Activated B cell treated with CpG ODN at 0.5 μM for 24 hours (primary cell): ENCODE data around the gene FCRLB. TPM values are rescaled to one million over a fixed set of nuclear protein-coding genes. Genes with fewer than 3 reads are reported as not detected.
A peak's percentile ranks its signal among the peaks of the same experiment; 100 is the strongest.

Source experiments
- ATAC-seq: fragments of 200-7000 bp; cut with Tn5 transposase; one replicate; pipeline ENCODE4 v1.10.0; 2021; ENCODE audit warnings: low read depth, mild to moderate bottlenecking, moderate library complexity
- CTCF ChIA-PET: fragments of 350-600 bp; sonication (Branson Sonifier 250); formaldehyde crosslinking; loops from one replicate; lab custom pipeline; 2021; ENCODE audit warnings: antibody characterized with exemption; lab: Charles Lee
- POLR2A ChIA-PET: fragments of 350-600 bp; sonication (Branson Sonifier 250); formaldehyde crosslinking; loops from one replicate; lab custom pipeline; 2021; ENCODE audit warnings: antibody characterized with exemption; lab: Charles Lee
- DNase-seq: peaks from one replicate; pipeline ENCODE4 v3.0.0; 2022
- H3K27ac Mint-ChIP-seq: one replicate; pipeline ENCODE4 v1.8.0; 2020; ENCODE audit warnings: mixed read lengths
- H3K27me3 Mint-ChIP-seq: one replicate; pipeline ENCODE4 v1.8.0; 2021; ENCODE audit warnings: mixed read lengths
- H3K36me3 Mint-ChIP-seq: one replicate; pipeline ENCODE4 v1.8.0; 2021; ENCODE audit warnings: low read depth, mixed read lengths
- H3K4me1 Mint-ChIP-seq: one replicate; pipeline ENCODE4 v1.8.0; 2021; ENCODE audit warnings: mixed read lengths
- H3K4me3 Mint-ChIP-seq: one replicate; pipeline ENCODE4 v1.8.0; 2020; ENCODE audit warnings: mild to moderate bottlenecking, mixed read lengths
- H3K9me3 Mint-ChIP-seq: one replicate; pipeline ENCODE4 v1.8.0; 2020; ENCODE audit warnings: mixed read lengths
- intact Hi-C: fragments of 100-400 bp; cut with micrococcal nuclease; formaldehyde crosslinking; loops from one replicate; pipeline ENCODE4 v1.15.1; 2024
- total RNA-seq: library from RNA; stranded (reverse); gene quantifications from 2 replicates; pipeline ENCODE4 v1.2.3, GENCODE V29; 2022
- TF ChIP-seq, protein P1 (sequence below): fragments of 200-600 bp; IDR thresholded peaks from one replicate; pipeline ENCODE4 v1.8.0; 2022; ENCODE audit warnings: antibody characterized with exemption, mild to moderate bottlenecking

FCRLB gene
- total RNA-seq, 1 donor from 2014 or later: 2.1 TPM

DNA sequence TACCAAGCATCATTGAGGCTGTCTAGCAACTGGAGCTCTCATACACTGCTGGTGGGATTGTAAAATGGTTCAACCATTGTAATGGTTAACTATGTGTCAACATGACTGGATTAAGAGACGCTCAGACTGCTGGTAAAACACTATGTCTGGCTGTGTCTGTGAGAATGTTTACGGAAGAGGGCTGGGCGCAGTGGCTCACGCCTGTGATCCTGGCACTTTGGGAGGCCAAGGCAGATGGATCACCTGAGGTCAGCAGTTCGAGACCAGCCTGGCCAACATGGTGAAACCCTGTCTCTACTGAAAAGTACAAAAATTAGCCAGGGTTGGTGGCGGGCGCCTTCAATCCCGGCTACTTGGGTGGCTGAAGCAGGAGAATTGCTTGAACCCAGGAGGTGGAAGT lies 19.1 kb upstream of the FCRLB start:
- no peak overlapping the region for H3K27ac Mint-ChIP-seq
- H3K4me3 Mint-ChIP-seq: no peak overlapping the region
- no peak for DNase-seq
- POLR2A ChIA-PET: interaction anchor here (0.7 kb wide), 2 partner anchors 24 to 990 kb away, joined by 3 to 4 read pairs; no protein-coding TSS in a partner anchor
- H3K36me3 Mint-ChIP-seq: no peaks in the 10 kb centered on the region
- H3K4me1 Mint-ChIP-seq: peaks cover 2% of the 10 kb centered on the region
- intact Hi-C loops: loop anchor here (10.0 kb wide), 1 partner anchor 1497 kb away; the partner anchor contains the start of gene PEA15
- TF ChIP-seq, protein P1, sequence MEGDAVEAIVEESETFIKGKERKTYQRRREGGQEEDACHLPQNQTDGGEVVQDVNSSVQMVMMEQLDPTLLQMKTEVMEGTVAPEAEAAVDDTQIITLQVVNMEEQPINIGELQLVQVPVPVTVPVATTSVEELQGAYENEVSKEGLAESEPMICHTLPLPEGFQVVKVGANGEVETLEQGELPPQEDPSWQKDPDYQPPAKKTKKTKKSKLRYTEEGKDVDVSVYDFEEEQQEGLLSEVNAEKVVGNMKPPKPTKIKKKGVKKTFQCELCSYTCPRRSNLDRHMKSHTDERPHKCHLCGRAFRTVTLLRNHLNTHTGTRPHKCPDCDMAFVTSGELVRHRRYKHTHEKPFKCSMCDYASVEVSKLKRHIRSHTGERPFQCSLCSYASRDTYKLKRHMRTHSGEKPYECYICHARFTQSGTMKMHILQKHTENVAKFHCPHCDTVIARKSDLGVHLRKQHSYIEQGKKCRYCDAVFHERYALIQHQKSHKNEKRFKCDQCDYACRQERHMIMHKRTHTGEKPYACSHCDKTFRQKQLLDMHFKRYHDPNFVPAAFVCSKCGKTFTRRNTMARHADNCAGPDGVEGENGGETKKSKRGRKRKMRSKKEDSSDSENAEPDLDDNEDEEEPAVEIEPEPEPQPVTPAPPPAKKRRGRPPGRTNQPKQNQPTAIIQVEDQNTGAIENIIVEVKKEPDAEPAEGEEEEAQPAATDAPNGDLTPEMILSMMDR: no peak
- H3K27me3 Mint-ChIP-seq: no peaks in the 10 kb centered on the region
- ATAC-seq: no peak
- no peaks in the 10 kb centered on the region for H3K9me3 Mint-ChIP-seq
- CTCF ChIA-PET: no interaction called here

GRCh38 chr1:161705537-161705936 lies 15.8 kb upstream of the FCRLB start:
- peaks cover 17% of the 10 kb centered on the region for H3K4me1 Mint-ChIP-seq
- no peaks in the 10 kb centered on the region for H3K9me3 Mint-ChIP-seq
- H3K4me3 Mint-ChIP-seq: peak overlapping the region; percentile 73
- TF ChIP-seq, protein P1: no peak
- H3K27ac Mint-ChIP-seq: no peak overlapping the region
- H3K27me3 Mint-ChIP-seq: no peaks in the 10 kb centered on the region
- ChIA-PET CTCF (interaction anchor here (0.9 to 6.3 kb wide), 2 partner anchors 14 to 34 kb away, joined by 3 to 56 read pairs; no protein-coding TSS in a partner anchor), POLR2A (interaction anchor here (0.6 to 4.8 kb wide), 12 partner anchors 10 to 1794 kb away, joined by 3 to 143 read pairs (median 5); partner anchors contain the start of genes DUSP12 and FCRLB)
- peaks cover 13% of the 10 kb centered on the region for H3K36me3 Mint-ChIP-seq
- intact Hi-C loops: loop anchor here (1.0 to 10.0 kb wide), 5 partner anchors 14 to 1501 kb away; partner anchors contain the start of gene PEA15
- ATAC-seq (peak; percentile 80), DNase-seq (peak; percentile 48)

- Mint-ChIP-seq H3K36me3 (peaks cover 18% of the 10 kb centered on the region), H3K27ac (no peak overlapping the region), H3K4me1 (peaks cover 23% of the 10 kb centered on the region), H3K4me3 (no peak overlapping the region), H3K9me3 (no peaks in the 10 kb centered on the region), H3K27me3 (no peaks in the 10 kb centered on the region)
- POLR2A ChIA-PET: interaction anchor here (0.6 to 4.8 kb wide), 11 partner anchors 12 to 660 kb away, joined by 3 to 143 read pairs (median 6); partner anchors contain the start of genes DUSP12, FCRLB and USF1
- CTCF ChIA-PET: interaction anchor here (1.0 to 6.3 kb wide), 2 partner anchors 12 to 33 kb away, joined by 3 to 56 read pairs; no protein-coding TSS in a partner anchor
- DNase-seq (no peak), ATAC-seq (no peak)
- intact Hi-C loops: loop anchor here (10.0 kb wide), 1 partner anchor 1501 kb away; the partner anchor contains the start of gene PEA15
- TF ChIP-seq, protein P1: no peak
Measured at GRCh38 chr1:161706113-161706481, 15.2 kb upstream of the FCRLB start.

DNA sequence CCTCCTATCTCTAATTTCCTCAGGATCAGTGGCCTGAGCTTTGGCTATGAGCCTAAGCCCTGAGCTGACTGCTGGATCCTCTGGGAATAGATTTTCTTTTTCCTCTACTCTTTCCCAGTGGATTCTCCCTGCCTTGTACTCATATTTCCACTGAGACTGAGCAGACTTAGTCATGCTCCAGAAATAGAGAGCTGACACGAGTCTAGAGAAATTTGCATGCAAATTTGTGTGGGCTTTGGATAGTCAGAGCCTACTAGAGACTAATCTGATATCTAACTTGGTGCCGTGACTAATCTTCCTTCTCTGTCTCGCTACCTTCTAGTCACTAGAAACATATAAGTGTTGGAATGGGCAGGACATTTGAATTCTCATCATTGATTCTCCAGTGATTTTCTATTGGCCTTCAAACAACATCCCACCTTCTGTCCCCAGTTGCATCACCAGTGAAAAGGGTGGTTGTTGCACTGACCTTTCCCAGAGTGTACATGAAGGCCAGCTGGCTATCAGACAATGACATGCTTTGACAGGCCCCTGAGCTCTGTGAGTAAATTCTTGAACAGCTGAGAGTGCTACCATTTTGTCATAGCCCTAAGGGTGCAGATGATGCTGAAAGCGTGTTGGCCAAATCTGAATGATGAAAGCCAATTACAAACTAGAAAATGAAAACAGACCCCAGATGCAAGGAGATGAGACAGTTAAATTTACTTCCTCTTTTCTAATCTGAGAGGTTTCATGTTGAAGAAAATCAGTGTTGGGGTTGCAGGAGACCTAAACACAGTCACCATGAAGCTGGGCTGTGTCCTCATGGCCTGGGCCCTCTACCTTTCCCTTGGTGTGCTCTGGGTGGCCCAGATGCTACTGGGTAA lies 14.6 kb upstream of the FCRLB start, which contains the start of gene FCRLA:
FCRLA (plus strand) TSS at position 748 of the 866 bp plus-strand sequence; CDS start at position 784, 36 bp downstream.
- intact Hi-C loops: loop anchor here (10.0 kb wide), 1 partner anchor 1502 kb away; the partner anchor contains the start of gene PEA15
- peaks cover 24% of the 10 kb centered on the region for H3K36me3 Mint-ChIP-seq
- H3K4me3 Mint-ChIP-seq: no peak within 1 kb of the TSS
- no peak for DNase-seq
- H3K9me3 Mint-ChIP-seq: no peaks in the 10 kb centered on the region
- no peaks in the 10 kb centered on the region for H3K27me3 Mint-ChIP-seq
- ChIA-PET CTCF (interaction anchor here (1.0 to 6.3 kb wide), 5 partner anchors 9 to 59 kb away, joined by 3 to 56 read pairs (median 7); no protein-coding TSS in a partner anchor), POLR2A (interaction anchor here (0.6 to 4.8 kb wide), 20 partner anchors 11 to 661 kb away, joined by 3 to 143 read pairs (median 4); partner anchors contain the start of genes DUSP12, FCRLB and USF1)
- no peak within 1 kb of the TSS for H3K27ac Mint-ChIP-seq
- TF ChIP-seq, protein P1: no peak
- H3K4me1 Mint-ChIP-seq: peaks cover 28% of the 10 kb centered on the region
- peak; percentile 53 for ATAC-seq
